SU-DHL-6 (cell line): ENCODE results near the gene MX2.

Source experiments
- CTCF ChIP-seq: fragments of 200-600 bp; sonication (generic); IDR thresholded peaks from one replicate; pipeline ENCODE4 v1.5.1; 2017; ENCODE audit warnings: antibody characterized with exemption, mild to moderate bottlenecking, low read length, moderate library complexity; ENCODE audit not compliant: insufficient read depth, poor library complexity, severe bottlenecking
- EZH2phosphoT487 ChIP-seq: fragments of 200-600 bp; sonication (generic), shearing (Covaris generic); conservative IDR thresholded peaks from 2 replicates; pipeline ENCODE4 v1.6.1; 2018; ENCODE audit warnings: mild to moderate bottlenecking, antibody characterized with exemption, low read length, moderate library complexity, mixed read lengths

DNA sequence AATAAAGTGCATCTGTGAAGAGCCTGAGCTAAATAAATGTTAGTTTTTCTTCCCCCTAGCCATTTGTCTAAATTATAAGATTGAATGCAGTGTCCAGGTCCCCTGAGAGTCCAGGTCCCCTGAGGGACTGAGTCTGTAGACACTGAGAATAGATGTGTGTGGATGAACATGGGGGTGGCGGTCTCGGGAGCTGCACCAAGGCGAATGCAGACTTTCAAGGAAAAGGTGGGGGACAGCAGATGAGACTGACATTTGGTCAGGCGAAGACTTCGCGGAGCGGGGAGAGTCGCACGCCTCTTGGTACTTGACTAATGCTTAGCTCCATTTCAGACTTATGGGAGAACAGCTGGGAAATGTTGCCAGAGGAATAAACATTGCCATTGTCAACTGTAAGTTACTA lies 17.7 kb upstream of the MX2 start:
- TF ChIP-seq CTCF (no peak), EZH2phosphoT487 (no peak)
